H1 (cell line): ENCODE data around the gene ZC3H18. TPM values are rescaled to one million over a fixed set of nuclear protein-coding genes. Genes with fewer than 3 reads are reported as not detected.

Source experiments
- CTCF ChIA-PET: fragments of 300-600 bp; sonication (Branson Sonifier 250); formaldehyde crosslinking; loops from one replicate; lab custom pipeline; 2021; ENCODE audit not compliant: partially characterized antibody; lab: Charles Lee
- POLR2A ChIA-PET: fragments of 300-600 bp; sonication (Branson Sonifier 250); formaldehyde crosslinking; loops from one replicate; lab custom pipeline; 2021; ENCODE audit warnings: inconsistent platforms; ENCODE audit not compliant: partially characterized antibody; lab: Charles Lee
- DNase-seq, 2 experiments: peaks; one replicate each; pipeline versions ENCODE4 v3.0.0 to v3.0.0-alpha.2; 2010 to 2022; ENCODE audit warnings: low spot score in 2 of 2, low read depth in 1 of 2, mixed read lengths in 1 of 2
- FAIRE-seq: peaks from 2 replicates; lab custom pipeline; 2011; peaks lifted over from hg19 to GRCh38; lab: Jason Lieb, UNC
- H2AFZ ChIP-seq: 2 replicates; pipeline ENCODE4 v1.8.1; 2012; ENCODE audit warnings: low read length, inconsistent platforms
- H2AK5ac ChIP-seq: 2 replicates; pipeline ENCODE4 v1.6.1; 2013; ENCODE audit warnings: low read depth, low read length
- H2BK120ac ChIP-seq: replicated peaks from 2 replicates; pipeline ENCODE3; 2013; ENCODE audit warnings: low read depth, low read length, inconsistent platforms
- H2BK12ac ChIP-seq: 2 replicates; pipeline ENCODE4 v1.6.1; 2013; ENCODE audit warnings: low read depth, low read length
- H2BK15ac ChIP-seq: 2 replicates; pipeline ENCODE4 v1.6.1; 2013; ENCODE audit warnings: low read length
- H2BK20ac ChIP-seq: 2 replicates; pipeline ENCODE4 v1.6.1; 2013; ENCODE audit warnings: low read length
- H2BK5ac ChIP-seq: 2 replicates; pipeline ENCODE4 v1.6.1; 2013; ENCODE audit warnings: low read depth, low read length
- H3K14ac ChIP-seq: 2 replicates; pipeline ENCODE4 v1.6.1; 2013; ENCODE audit warnings: inconsistent platforms; ENCODE audit not compliant: insufficient read length
- H3K18ac ChIP-seq: 2 replicates; pipeline ENCODE4 v1.6.1; 2013; ENCODE audit warnings: low read length; ENCODE audit errors: extremely low read depth
- H3K23ac ChIP-seq: 2 replicates; pipeline ENCODE4 v1.6.1; 2013; ENCODE audit warnings: inconsistent platforms; ENCODE audit not compliant: insufficient read length
- H3K23me2 ChIP-seq: 2 replicates; pipeline ENCODE4 v1.6.1; 2013; ENCODE audit warnings: low read depth, low read length
- H3K27ac ChIP-seq: 2 replicates; pipeline ENCODE4 v1.6.1; 2011; ENCODE audit warnings: low read depth, low read length, inconsistent platforms
- H3K27me3 ChIP-seq, 4 experiments: replicated peaks in 1 of 4; 1 replicate in 1 of 4; 2 replicates in 3 of 4; pipeline versions ENCODE4 v1.6.1 to v1.8.1; 2011 to 2013; ENCODE audit warnings: low read length in 3 of 4, mild to moderate bottlenecking in 3 of 4, inconsistent platforms in 2 of 4, mixed read lengths in 2 of 4, moderate library complexity in 1 of 4; ENCODE audit not compliant: control insufficient read depth in 3 of 4, insufficient read depth in 3 of 4; ENCODE audit errors: extremely low read depth in 1 of 4
- H3K36me3 ChIP-seq, 4 experiments: 2 replicates each; pipeline versions ENCODE4 v1.6.1 to v1.8.1; 2011 to 2013; ENCODE audit warnings: mild to moderate bottlenecking in 4 of 4, low read length in 3 of 4, moderate library complexity in 2 of 4, control low read depth in 1 of 4, inconsistent platforms in 1 of 4; ENCODE audit not compliant: insufficient read depth in 4 of 4, control insufficient read depth in 2 of 4
- H3K4ac ChIP-seq: replicated peaks from 2 replicates; pipeline ENCODE3; 2013; ENCODE audit warnings: low read length, low read depth, mixed read lengths, inconsistent platforms; ENCODE audit not compliant: insufficient read length
- H3K4me1 ChIP-seq, 4 experiments: replicated peaks in 1 of 4; 1 replicate in 1 of 4; 2 replicates in 3 of 4; pipeline versions ENCODE4 v1.6.1 to v1.8.1; 2011 to 2013; ENCODE audit warnings: low read length in 3 of 4, inconsistent platforms in 2 of 4, mixed read lengths in 1 of 4; ENCODE audit not compliant: insufficient read depth in 4 of 4, control insufficient read depth in 3 of 4
- H3K4me2 ChIP-seq, 2 experiments: 2 replicates each; pipeline versions ENCODE4 v1.6.1 to v1.8.1; 2011 to 2013; ENCODE audit warnings: low read depth in 2 of 2, low read length in 2 of 2, control low read depth in 1 of 2, inconsistent platforms in 1 of 2, mild to moderate bottlenecking in 1 of 2; ENCODE audit not compliant: insufficient read depth in 1 of 2
- H3K4me3 ChIP-seq, 4 experiments: fragments of 200-600, 300-600 bp in 1 of 4; sonication (generic), shearing (Covaris generic), sonication (Bioruptor Twin) in 1 of 4; 2 replicates each; pipeline versions ENCODE4 v1.5.1 to v1.8.1; 2011 to 2016; ENCODE audit warnings: low read length in 4 of 4, low read depth in 3 of 4, control low read depth in 2 of 4, inconsistent platforms in 2 of 4, mild to moderate bottlenecking in 2 of 4, mixed read lengths in 1 of 4, moderate library complexity in 1 of 4; ENCODE audit not compliant: insufficient read depth in 2 of 4; ENCODE audit errors: extremely low read depth in 1 of 4
- H3K56ac ChIP-seq: replicated peaks from 2 replicates; pipeline ENCODE3; 2013; ENCODE audit warnings: low read depth, mild to moderate bottlenecking, mixed read lengths, low read length, inconsistent platforms; ENCODE audit not compliant: insufficient read length
- H3K79me1 ChIP-seq: 2 replicates; pipeline ENCODE4 v1.6.1; 2013; ENCODE audit warnings: low read depth, low read length, control low read depth
- H3K79me2 ChIP-seq, 2 experiments: 2 replicates each; pipeline versions ENCODE4 v1.6.1 to v1.8.1; 2012 to 2013; ENCODE audit warnings: low read length in 2 of 2, mild to moderate bottlenecking in 2 of 2, inconsistent platforms in 1 of 2; ENCODE audit not compliant: insufficient read depth in 2 of 2, control insufficient read depth in 1 of 2
- H3K9ac ChIP-seq, 4 experiments: replicated peaks in 1 of 4; 1 replicate in 1 of 4; 2 replicates in 3 of 4; pipeline versions ENCODE4 v1.6.1 to v1.8.1; 2011 to 2013; ENCODE audit warnings: low read depth in 3 of 4, low read length in 3 of 4, control low read depth in 2 of 4, mild to moderate bottlenecking in 2 of 4, moderate library complexity in 2 of 4, inconsistent platforms in 1 of 4; ENCODE audit errors: extremely low read depth in 1 of 4
- H3K9me3 ChIP-seq, 2 experiments: 2 replicates each; pipeline versions ENCODE4 v1.6.1 to v1.8.1; 2012 to 2013; ENCODE audit warnings: mild to moderate bottlenecking in 2 of 2, moderate library complexity in 2 of 2, control low read depth in 1 of 2, inconsistent platforms in 1 of 2, low read depth in 1 of 2, low read length in 1 of 2, mixed read lengths in 1 of 2; ENCODE audit not compliant: insufficient read depth in 2 of 2
- H4K20me1 ChIP-seq, 2 experiments: replicated peaks in 1 of 2; 2 replicates each; pipeline versions ENCODE3 to v1.8.1; 2011 to 2013; ENCODE audit warnings: inconsistent platforms in 2 of 2, low read length in 2 of 2, mild to moderate bottlenecking in 1 of 2; ENCODE audit not compliant: insufficient read depth in 2 of 2, control insufficient read depth in 1 of 2
- H4K5ac ChIP-seq: 2 replicates; pipeline ENCODE4 v1.6.1; 2013; ENCODE audit warnings: low read length, low read depth, mixed read lengths, inconsistent platforms; ENCODE audit not compliant: insufficient read length
- H4K8ac ChIP-seq: 2 replicates; pipeline ENCODE4 v1.8.0; 2013; ENCODE audit warnings: mild to moderate bottlenecking, moderate library complexity, low read length, inconsistent platforms; ENCODE audit not compliant: insufficient read depth; ENCODE audit errors: extremely low read depth
- H4K91ac ChIP-seq: replicated peaks from 2 replicates; pipeline ENCODE3; 2013; ENCODE audit warnings: low read length, mixed read lengths, inconsistent platforms; ENCODE audit not compliant: insufficient read length
- EP300 ChIP-seq, 2 experiments: IDR thresholded peaks; 1 replicate in 1 of 2; 2 replicates in 1 of 2; pipeline ENCODE4 v1.6.1; 2011 to 2012; ENCODE audit warnings: low read depth in 2 of 2, low read length in 2 of 2, mild to moderate bottlenecking in 2 of 2, borderline replicate concordance in 1 of 2, inconsistent platforms in 1 of 2, moderate library complexity in 1 of 2
- RNF2 ChIP-seq: fragments of 200-900, 300-1000 bp; sonication (generic); IDR thresholded peaks from 2 replicates; pipeline ENCODE4 v1.7.1; 2016; ENCODE audit warnings: borderline replicate concordance, low read depth, mild to moderate bottlenecking, antibody characterized with exemption, low read length; ENCODE audit not compliant: poor library complexity, severe bottlenecking; ENCODE audit errors: missing control alignments
- WGBS, 2 experiments: shearing (Covaris generic) in 1 of 2; methylation state at CpG; one replicate each; pipeline versions ENCODE4 v1.1.6 to v1.1.7; 2013 to 2015; ENCODE audit warnings: low lambda C conversion rate in 2 of 2, mixed read lengths in 2 of 2, inconsistent platforms in 1 of 2, low coverage in 1 of 2, missing lambda C conversion rate in 1 of 2; ENCODE audit not compliant: insufficient replicate concordance in 2 of 2, insufficient coverage in 1 of 2, insufficient read length in 1 of 2; ENCODE audit errors: extremely low coverage in 1 of 2, missing lambda C conversion rate in 1 of 2; 5-methylcytosine and 5-hydroxymethylcytosine counted together
- polyA plus RNA-seq, 7 experiments: library from polyadenylated mRNA; depleted of rRNA in 3 of 7; stranded (reverse) in 5 of 7; unstranded in 2 of 7; fragments of >200 nt in 5 of 7; fragments of 200-250 nt in 2 of 7; gene quantifications; 1 replicate in 5 of 7; 2 replicates in 1 of 7; 4 replicates in 1 of 7; pipeline versions ENCODE4 v1.2.1 to v1.2.3, GENCODE V29; 2011 to 2013; ENCODE audit warnings: missing spikeins in 2 of 7, mixed read lengths in 2 of 7
- total RNA-seq: library from RNA; stranded (reverse); fragmentation: NEBNext Ultra II Directional; extraction: Animal tissue kit (Norgen Biotek cat#: 25700); gene quantifications from 2 replicates; pipeline ENCODE4 v1.2.1, GENCODE V29; 2021
- TF ChIP-seq, protein P1 (sequence below): IDR thresholded peaks from 2 replicates; pipeline ENCODE4 v1.6.1; 2011; ENCODE audit warnings: low read length, improper control_type of control experiment

ZC3H18 gene
- total and polyA plus RNA-seq, 2 of the 8 experiments (the other 6 are each of a cell fraction or from before 2014, with no cell fraction given): 12.1 to 73.2 TPM

DNA sequence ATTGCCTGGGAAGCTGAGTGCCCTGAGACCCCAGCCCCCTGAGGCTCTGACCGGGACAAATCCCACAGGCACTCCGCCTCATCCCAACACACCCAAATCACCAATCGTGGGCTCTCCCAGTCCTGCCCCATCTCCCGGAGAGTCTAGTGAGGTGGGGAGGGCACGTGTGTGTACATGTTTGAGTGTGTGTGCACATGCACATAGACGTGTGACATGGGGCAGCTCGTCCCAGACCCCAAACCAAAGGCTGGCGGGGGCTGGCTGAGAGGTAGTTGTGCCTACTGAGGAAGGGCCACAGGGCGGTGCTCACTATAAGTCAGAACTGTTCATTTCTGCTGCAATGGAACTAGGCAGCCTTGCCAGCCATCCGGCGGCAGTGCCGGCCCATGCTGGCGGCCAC is 107.5 kb downstream of the ZC3H18 start:
- H3K18ac ChIP-seq: no peak overlapping the region
- 89% methylated on average over 13 of the region's 13 CpGs; no CpG with 5 or more reads in 1 of the 2 experiments for WGBS, 2 experiments
- H4K5ac ChIP-seq: no peak overlapping the region
- H3K23ac ChIP-seq: no peak overlapping the region
- no peaks in the 10 kb centered on the region for H3K9me3 ChIP-seq
- H2BK15ac ChIP-seq: no peak overlapping the region
- no peak overlapping the region for H3K14ac ChIP-seq
- no peaks in the 10 kb centered on the region for H3K79me2 ChIP-seq
- H3K36me3 ChIP-seq: no peaks in the 10 kb centered on the region
- CTCF ChIA-PET: interaction anchor here (0.8 to 9.7 kb wide), 3 partner anchors 9 to 68 kb away, joined by 3 to 87 read pairs (median 3); partner anchors contain the start of gene SNAI3
- H2BK120ac ChIP-seq: no peak overlapping the region
- no peak overlapping the region for H2AFZ ChIP-seq
- H3K56ac ChIP-seq: no peak overlapping the region
- H2AK5ac ChIP-seq: no peak overlapping the region
- H2BK5ac ChIP-seq: no peak overlapping the region
- no peak overlapping the region for H4K91ac ChIP-seq
- POLR2A ChIA-PET: interaction anchor here (1.0 to 1.9 kb wide), 3 partner anchors 9 to 61 kb away, joined by 3 to 8 read pairs (median 3); no protein-coding TSS in a partner anchor
- no peak overlapping the region for H3K4ac ChIP-seq
- H3K79me1 ChIP-seq: no peaks in the 10 kb centered on the region
- peaks cover 0 to 4% of the 10 kb centered on the region in 2 experiments for H4K20me1 ChIP-seq
- no peak for FAIRE-seq
- DNase-seq: no peak
- H3K27ac ChIP-seq: no peak overlapping the region
- H3K27me3 ChIP-seq: no peaks in the 10 kb centered on the region
- no peak overlapping the region for H3K4me2 ChIP-seq
- H3K4me1 ChIP-seq: no peaks in the 10 kb centered on the region
- 0 out of 2 replicates have a peak overlapping the region, but pooled peaks have one; percentile 16 for H4K8ac ChIP-seq
- H3K4me3 ChIP-seq: no peak overlapping the region
- H2BK20ac ChIP-seq: no peak overlapping the region
- no peak overlapping the region for H3K9ac ChIP-seq
- H2BK12ac ChIP-seq: no peak overlapping the region
- H3K23me2 ChIP-seq: no peaks in the 10 kb centered on the region
- TF ChIP-seq, protein P1, sequence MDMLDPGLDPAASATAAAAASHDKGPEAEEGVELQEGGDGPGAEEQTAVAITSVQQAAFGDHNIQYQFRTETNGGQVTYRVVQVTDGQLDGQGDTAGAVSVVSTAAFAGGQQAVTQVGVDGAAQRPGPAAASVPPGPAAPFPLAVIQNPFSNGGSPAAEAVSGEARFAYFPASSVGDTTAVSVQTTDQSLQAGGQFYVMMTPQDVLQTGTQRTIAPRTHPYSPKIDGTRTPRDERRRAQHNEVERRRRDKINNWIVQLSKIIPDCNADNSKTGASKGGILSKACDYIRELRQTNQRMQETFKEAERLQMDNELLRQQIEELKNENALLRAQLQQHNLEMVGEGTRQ: no peak
- TF ChIP-seq EP300 (IDR thresholded peaks at IDR 0.05; ENCODE audit: borderline replicate concordance in 1 of 2, low read depth in 2 of 2, low read length in 2 of 2) (no peak), RNF2 (no peak)
